ENCODE measurements around the gene DIS3L.
"Not testable (repeated sequence)": the region's sequence is repeated elsewhere in the genome, so short reads cannot be mapped to it uniquely, and the experiment has no call there.

The DIS3L gene

DNA sequence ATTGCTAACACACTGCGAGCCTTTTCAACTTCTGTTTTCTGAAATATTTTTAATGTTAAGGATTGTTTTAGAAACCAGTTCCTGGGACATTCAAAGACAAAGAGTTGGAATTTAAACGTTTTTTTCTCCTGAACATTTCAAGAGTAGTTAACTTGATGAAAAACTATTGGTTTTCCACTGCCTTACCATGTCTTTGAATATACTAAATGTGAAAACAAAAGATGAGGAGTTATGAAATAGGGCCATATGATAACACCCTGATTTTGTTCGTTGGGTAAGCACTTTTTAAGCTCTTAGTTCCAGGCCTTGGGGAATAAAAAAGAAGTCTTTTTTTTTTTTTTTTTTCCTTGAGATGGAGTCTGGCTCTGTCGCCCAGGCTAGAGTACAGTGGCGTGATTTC is 2.8 kb downstream of the DIS3L start:
- Histone ChIP-seq H3K27me3 (ENCODE audit: control insufficient read depth, insufficient read depth, low read length) (no peaks in the 10 kb centered on the region), H3K4me1 (ENCODE audit: control insufficient read depth, insufficient read depth, low read length) (peaks cover 17% of the 10 kb centered on the region), H3K36me3 (ENCODE audit: control insufficient read depth, insufficient read depth, low read length) (no peaks in the 10 kb centered on the region), H3K9me3 (ENCODE audit: control insufficient read depth, insufficient read depth, low read length) (no peaks in the 10 kb centered on the region), H3K9ac (ENCODE audit: low read depth, low read length) (no peak overlapping the region), H3K4me3 (ENCODE audit: low read depth, low read length) (no peak overlapping the region)

DNA sequence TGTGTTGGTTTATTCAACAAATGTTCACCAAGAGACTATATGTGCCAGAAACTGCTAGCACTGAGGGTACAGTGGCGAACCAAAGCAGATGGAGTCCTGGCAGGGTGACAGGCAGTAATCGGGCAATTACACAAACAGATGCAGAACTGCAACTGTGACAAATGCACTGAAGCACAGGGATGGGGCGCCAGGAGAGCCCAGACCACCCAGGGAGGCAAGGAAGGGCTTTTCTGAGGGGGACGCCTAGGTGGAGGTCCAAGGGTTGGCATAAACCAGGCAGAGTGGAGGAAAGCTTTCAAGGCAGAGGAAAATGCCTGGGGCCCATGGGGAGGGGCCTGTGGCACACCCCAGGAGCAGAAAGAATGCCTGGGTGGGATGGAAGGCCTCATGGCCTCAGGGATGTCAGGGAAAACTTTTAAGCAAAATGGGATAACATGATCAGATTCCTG is 5.5 kb downstream of the DIS3L start:
- Histone ChIP-seq H3K4me3 (ENCODE audit: low read depth, low read length) (no peak overlapping the region), H3K36me3 (ENCODE audit: control insufficient read depth, insufficient read depth, low read length) (no peaks in the 10 kb centered on the region), H3K9me3 (ENCODE audit: control insufficient read depth, insufficient read depth, low read length) (no peaks in the 10 kb centered on the region), H3K27me3 (ENCODE audit: control insufficient read depth, insufficient read depth, low read length) (no peaks in the 10 kb centered on the region), H3K9ac (ENCODE audit: low read depth, low read length) (no peak overlapping the region), H3K4me1 (ENCODE audit: control insufficient read depth, insufficient read depth, low read length) (peaks cover 21% of the 10 kb centered on the region)

DNA sequence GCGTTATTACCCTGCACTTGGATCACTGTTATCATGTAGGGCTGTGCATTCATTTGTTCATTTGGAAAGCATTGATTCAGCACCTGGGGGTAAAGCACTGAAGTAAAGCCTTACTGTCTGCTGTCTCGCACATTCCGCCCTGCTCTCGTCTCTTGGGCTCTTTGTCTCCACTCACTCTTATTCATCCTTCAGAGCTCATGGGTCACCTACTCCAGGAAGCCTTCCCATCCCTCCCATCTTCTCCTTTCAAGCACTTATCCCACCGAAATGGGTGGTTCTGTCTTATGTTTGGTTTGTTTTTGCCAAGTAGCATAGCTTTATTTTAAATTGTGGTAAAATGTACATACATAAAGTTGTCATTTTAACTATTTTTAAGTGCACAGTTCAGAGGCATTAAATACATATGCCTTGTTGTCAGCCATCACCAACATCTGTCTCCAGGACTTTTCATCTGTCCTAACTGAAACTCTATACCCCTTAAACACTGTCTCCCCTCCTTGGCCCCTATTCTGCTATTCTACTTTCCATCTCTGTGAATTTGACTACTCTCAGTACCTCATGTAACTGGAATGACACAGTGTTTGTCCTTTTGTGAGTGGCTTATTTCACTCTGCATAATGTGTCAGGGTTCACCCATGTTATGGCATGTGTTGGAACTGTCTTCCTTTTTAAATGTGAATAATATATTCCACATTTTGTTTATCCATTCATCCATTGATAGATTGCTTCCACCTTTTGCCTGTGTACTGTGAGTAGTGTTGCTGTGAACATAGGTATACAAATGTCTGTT is 9.3 kb downstream of the DIS3L start:
- H3K9ac ChIP-seq (ENCODE audit: low read depth, low read length): no peak overlapping the region
- peaks cover 11% of the 10 kb centered on the region for H3K4me1 ChIP-seq (ENCODE audit: control insufficient read depth, insufficient read depth, low read length)
- H3K36me3 ChIP-seq (ENCODE audit: control insufficient read depth, insufficient read depth, low read length): peaks cover 3% of the 10 kb centered on the region
- H3K4me3 ChIP-seq (ENCODE audit: low read depth, low read length): no peak overlapping the region
- H3K27me3 ChIP-seq (ENCODE audit: control insufficient read depth, insufficient read depth, low read length): no peaks in the 10 kb centered on the region
- no peaks in the 10 kb centered on the region for H3K9me3 ChIP-seq (ENCODE audit: control insufficient read depth, insufficient read depth, low read length)

DNA sequence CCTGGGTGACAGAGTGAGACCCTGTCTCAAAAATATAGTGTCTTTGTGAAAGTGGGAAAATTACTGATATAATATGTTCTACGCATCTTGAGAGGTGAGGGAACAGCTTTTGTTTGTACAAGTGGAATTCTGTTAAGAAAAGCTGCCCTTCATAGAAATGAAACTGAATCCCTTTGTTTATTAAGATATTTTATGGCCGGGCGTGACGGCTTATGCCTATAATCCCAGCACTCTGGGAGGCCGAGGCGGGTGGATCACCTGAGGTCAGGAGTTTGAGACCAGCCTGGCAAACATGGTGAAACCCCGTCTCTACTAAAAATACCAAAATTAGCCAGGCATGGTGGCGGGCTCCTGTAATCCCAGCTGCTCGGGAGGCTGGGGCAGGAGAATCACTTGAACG is 11.1 kb downstream of the DIS3L start:
- H3K9ac ChIP-seq (ENCODE audit: low read depth, low read length); H3K36me3 ChIP-seq (ENCODE audit: control insufficient read depth, insufficient read depth, low read length); H3K4me1 ChIP-seq (ENCODE audit: control insufficient read depth, insufficient read depth, low read length); H3K4me3 ChIP-seq (ENCODE audit: low read depth, low read length); H3K27me3 ChIP-seq (ENCODE audit: control insufficient read depth, insufficient read depth, low read length); H3K9me3 ChIP-seq (ENCODE audit: control insufficient read depth, insufficient read depth, low read length): not testable (repeated sequence)

DNA sequence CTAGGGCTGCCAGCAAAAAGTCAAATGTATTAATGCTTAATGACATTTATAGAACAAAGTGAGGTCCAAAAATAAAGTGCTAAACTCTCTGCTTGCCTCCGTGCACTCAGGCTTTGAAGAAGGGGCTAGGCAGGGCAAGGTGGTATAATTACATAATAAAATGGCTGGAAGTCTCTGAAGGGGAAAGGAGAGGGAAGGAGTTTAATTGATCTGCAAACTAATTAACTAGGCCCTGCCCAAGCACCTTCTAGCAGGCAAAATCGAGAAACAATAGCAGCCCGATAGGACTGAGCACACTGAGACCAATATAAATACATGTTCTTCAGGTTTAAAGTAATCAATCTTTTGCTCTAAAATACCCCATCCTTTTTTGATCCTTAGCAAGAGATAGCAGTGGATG is 13.0 kb downstream of the DIS3L start:
- Histone ChIP-seq H3K9me3 (ENCODE audit: control insufficient read depth, insufficient read depth, low read length) (no peaks in the 10 kb centered on the region), H3K4me1 (ENCODE audit: control insufficient read depth, insufficient read depth, low read length) (peaks cover 3% of the 10 kb centered on the region), H3K36me3 (ENCODE audit: control insufficient read depth, insufficient read depth, low read length) (peaks cover 3% of the 10 kb centered on the region), H3K27me3 (ENCODE audit: control insufficient read depth, insufficient read depth, low read length) (no peaks in the 10 kb centered on the region), H3K9ac (ENCODE audit: low read depth, low read length) (no peak overlapping the region), H3K4me3 (ENCODE audit: low read depth, low read length) (no peak overlapping the region)

DNA sequence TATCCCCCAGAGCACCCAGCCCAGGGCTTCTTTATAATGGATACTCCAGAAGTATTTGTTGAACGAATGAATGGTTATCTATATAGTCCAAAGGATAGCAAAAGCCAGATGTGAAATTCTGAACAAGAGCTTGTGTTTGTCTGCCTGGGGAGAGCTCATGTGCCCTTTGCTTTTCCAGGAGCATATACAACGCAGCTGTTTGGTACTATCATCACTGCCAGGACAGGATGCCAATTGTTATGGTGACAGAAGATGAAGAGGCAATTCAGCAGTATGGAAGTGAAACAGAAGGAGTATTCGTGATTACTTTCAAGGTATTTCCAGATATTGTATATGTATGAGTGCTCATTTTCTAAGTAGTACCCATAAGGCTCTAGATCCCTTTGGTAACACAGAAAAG is 15.2 kb downstream of the DIS3L start:
- Histone ChIP-seq H3K27me3 (ENCODE audit: control insufficient read depth, insufficient read depth, low read length) (no peaks in the 10 kb centered on the region), H3K36me3 (ENCODE audit: control insufficient read depth, insufficient read depth, low read length) (peaks cover 3% of the 10 kb centered on the region), H3K4me1 (ENCODE audit: control insufficient read depth, insufficient read depth, low read length) (no peaks in the 10 kb centered on the region), H3K4me3 (ENCODE audit: low read depth, low read length) (no peak overlapping the region), H3K9ac (ENCODE audit: low read depth, low read length) (no peak overlapping the region), H3K9me3 (ENCODE audit: control insufficient read depth, insufficient read depth, low read length) (no peaks in the 10 kb centered on the region)

DNA sequence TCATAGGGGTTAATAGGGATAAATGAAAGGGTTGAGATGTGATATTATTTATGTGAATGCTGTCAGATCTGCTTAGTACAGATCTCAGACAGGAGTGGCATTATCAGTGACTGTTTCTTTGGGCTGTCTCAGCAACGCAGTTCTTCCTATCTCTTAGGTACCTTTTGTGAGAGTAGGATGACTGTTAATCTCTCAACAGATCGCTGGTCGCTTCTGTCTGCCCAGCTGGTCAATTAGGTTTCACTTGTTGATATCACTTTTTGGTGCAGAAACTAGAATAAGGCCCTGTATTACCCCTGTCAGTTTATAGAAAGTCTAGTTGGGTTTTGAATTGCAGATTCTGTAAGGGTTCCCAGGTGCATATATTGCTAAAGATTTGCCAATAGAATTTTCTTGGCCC is 16.5 kb downstream of the DIS3L start:
- H3K9ac ChIP-seq (ENCODE audit: low read depth, low read length): no peak overlapping the region
- H3K4me1 ChIP-seq (ENCODE audit: control insufficient read depth, insufficient read depth, low read length): no peaks in the 10 kb centered on the region
- H3K4me3 ChIP-seq (ENCODE audit: low read depth, low read length): no peak overlapping the region
- H3K27me3 ChIP-seq (ENCODE audit: control insufficient read depth, insufficient read depth, low read length): no peaks in the 10 kb centered on the region
- no peaks in the 10 kb centered on the region for H3K9me3 ChIP-seq (ENCODE audit: control insufficient read depth, insufficient read depth, low read length)
- H3K36me3 ChIP-seq (ENCODE audit: control insufficient read depth, insufficient read depth, low read length): peaks cover 3% of the 10 kb centered on the region

DNA sequence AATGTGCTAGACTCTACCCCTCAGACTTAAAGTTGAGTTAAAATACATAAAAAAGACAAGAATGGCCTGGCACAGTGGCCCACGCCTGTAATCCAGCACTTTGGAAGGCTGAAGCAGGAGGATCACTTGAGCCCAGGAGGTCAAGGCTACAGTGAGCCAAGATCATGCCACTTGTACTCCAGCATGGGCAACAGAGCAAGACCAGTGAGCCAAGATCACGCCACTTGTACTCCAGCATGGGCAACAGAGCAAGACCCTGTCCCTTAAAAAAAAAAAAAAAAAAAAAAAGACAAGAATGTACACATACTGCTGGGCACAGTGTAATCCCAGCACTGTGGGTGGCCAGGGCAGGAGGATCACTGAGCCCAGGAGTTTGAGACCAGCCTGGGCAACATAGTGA is 17.4 kb downstream of the DIS3L start:
- no peak overlapping the region for H3K4me3 ChIP-seq (ENCODE audit: low read depth, low read length)
- H3K27me3 ChIP-seq (ENCODE audit: control insufficient read depth, insufficient read depth, low read length): no peaks in the 10 kb centered on the region
- no peaks in the 10 kb centered on the region for H3K9me3 ChIP-seq (ENCODE audit: control insufficient read depth, insufficient read depth, low read length)
- H3K9ac ChIP-seq (ENCODE audit: low read depth, low read length): no peak overlapping the region
- H3K36me3 ChIP-seq (ENCODE audit: control insufficient read depth, insufficient read depth, low read length): no peaks in the 10 kb centered on the region
- H3K4me1 ChIP-seq (ENCODE audit: control insufficient read depth, insufficient read depth, low read length): no peaks in the 10 kb centered on the region

DNA sequence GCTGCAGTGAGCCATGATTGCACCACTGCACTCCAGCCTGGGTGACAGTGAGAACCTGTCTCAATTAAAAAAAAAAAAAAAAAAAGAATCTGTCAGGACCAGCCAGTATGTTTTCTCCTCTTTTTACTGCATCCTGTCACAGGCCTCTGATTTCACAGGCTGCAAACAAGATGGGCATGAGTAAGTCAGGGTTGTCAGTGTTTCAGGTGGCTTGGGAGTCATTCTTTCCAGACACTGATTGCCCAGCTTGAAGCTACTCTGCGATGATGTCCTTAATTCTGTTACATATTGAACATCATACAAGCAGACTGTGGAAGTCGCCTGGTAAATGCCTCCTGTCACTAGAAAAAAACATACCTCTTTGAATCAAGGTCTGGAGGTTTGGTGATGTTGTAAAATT is 18.8 kb downstream of the DIS3L start:
- Histone ChIP-seq H3K36me3 (ENCODE audit: control insufficient read depth, insufficient read depth, low read length) (no peaks in the 10 kb centered on the region), H3K27me3 (ENCODE audit: control insufficient read depth, insufficient read depth, low read length) (no peaks in the 10 kb centered on the region), H3K9ac (ENCODE audit: low read depth, low read length) (no peak overlapping the region), H3K4me3 (ENCODE audit: low read depth, low read length) (no peak overlapping the region), H3K4me1 (ENCODE audit: control insufficient read depth, insufficient read depth, low read length) (no peaks in the 10 kb centered on the region), H3K9me3 (ENCODE audit: control insufficient read depth, insufficient read depth, low read length) (no peaks in the 10 kb centered on the region)

DNA sequence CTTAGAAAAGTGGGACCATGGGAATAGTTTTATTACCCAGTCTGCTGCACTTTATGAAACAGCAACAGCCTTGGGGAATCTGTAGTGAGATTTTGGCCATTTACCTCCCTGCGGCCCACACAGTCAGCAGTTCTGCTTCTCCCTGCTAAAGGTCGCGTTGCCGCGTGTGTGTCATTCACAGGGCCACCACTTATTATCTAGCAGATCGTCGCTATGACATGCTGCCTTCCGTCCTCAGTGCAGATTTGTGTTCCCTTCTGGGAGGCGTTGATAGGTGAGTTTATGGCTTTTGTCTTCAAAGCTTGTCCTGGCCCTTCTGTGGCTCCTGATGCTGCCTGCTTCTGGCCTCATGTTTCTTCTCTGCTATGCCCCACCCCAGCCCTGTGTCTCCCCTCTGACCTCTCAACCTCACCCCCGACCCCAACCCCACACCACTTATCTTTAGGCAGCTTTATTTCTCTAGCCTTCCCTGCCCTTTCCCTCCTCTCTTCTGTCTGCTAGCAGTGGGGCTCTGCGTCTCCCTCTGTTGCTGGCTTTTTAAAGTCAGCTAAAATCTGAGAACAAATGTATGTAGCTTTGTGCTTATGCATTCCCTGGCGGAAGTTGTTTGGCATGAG is 30.1 kb downstream of the DIS3L start:
- H3K27me3 ChIP-seq (ENCODE audit: control insufficient read depth, insufficient read depth, low read length): no peaks in the 10 kb centered on the region
- H3K36me3 ChIP-seq (ENCODE audit: control insufficient read depth, insufficient read depth, low read length): peaks cover 17% of the 10 kb centered on the region
- H3K4me1 ChIP-seq (ENCODE audit: control insufficient read depth, insufficient read depth, low read length): no peaks in the 10 kb centered on the region
- no peak overlapping the region for H3K4me3 ChIP-seq (ENCODE audit: low read depth, low read length)
- H3K9ac ChIP-seq (ENCODE audit: low read depth, low read length): no peak overlapping the region
- H3K9me3 ChIP-seq (ENCODE audit: control insufficient read depth, insufficient read depth, low read length): no peaks in the 10 kb centered on the region

DNA sequence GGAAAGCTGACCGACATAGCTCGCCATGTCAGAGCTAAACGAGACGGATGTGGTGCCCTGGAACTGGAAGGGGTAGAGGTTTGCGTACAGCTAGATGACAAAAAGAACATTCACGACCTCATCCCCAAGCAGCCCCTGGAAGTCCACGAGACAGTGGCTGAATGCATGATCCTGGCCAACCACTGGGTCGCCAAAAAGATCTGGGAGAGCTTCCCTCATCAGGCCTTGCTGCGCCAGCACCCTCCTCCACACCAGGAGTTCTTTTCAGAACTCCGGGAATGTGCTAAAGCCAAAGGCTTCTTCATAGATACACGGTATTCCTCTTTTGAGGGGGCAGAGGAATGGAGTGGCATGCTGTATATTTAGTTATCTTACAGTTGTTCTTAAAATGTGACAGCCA is 32.7 kb downstream of the DIS3L start:
- Histone ChIP-seq H3K9ac (ENCODE audit: low read depth, low read length) (no peak overlapping the region), H3K4me1 (ENCODE audit: control insufficient read depth, insufficient read depth, low read length) (no peaks in the 10 kb centered on the region), H3K27me3 (ENCODE audit: control insufficient read depth, insufficient read depth, low read length) (no peaks in the 10 kb centered on the region), H3K36me3 (ENCODE audit: control insufficient read depth, insufficient read depth, low read length) (peaks cover 22% of the 10 kb centered on the region), H3K9me3 (ENCODE audit: control insufficient read depth, insufficient read depth, low read length) (no peaks in the 10 kb centered on the region), H3K4me3 (ENCODE audit: low read depth, low read length) (no peak overlapping the region)

DNA sequence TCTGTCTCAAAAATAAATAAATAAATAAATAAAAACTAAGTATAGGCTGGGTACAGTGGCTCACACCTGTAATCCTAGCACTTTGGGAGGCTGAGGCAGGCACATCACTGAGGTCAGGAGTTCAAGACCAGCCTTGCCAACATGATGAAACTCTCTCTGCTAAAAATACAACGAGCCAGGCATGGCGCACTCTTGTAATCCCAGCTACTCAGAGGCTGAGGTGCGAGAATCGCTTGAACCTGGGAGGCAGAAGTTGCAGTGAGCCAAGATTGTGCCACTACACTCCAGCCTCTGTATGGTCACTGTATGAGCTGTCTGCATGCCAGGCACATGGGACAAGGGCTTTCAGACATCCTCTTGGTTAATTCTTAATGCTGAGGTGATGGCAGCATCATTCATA is 34.4 kb downstream of the DIS3L start:
- H3K4me1 ChIP-seq (ENCODE audit: control insufficient read depth, insufficient read depth, low read length): no peaks in the 10 kb centered on the region
- H3K36me3 ChIP-seq (ENCODE audit: control insufficient read depth, insufficient read depth, low read length): peaks cover 24% of the 10 kb centered on the region
- H3K27me3 ChIP-seq (ENCODE audit: control insufficient read depth, insufficient read depth, low read length): no peaks in the 10 kb centered on the region
- no peaks in the 10 kb centered on the region for H3K9me3 ChIP-seq (ENCODE audit: control insufficient read depth, insufficient read depth, low read length)
- no peak overlapping the region for H3K9ac ChIP-seq (ENCODE audit: low read depth, low read length)
- no peak overlapping the region for H3K4me3 ChIP-seq (ENCODE audit: low read depth, low read length)
